Fibroblast of lung (primary cell): Measurements from ENCODE around the gene PCGF3. TPM values are rescaled to one million over a fixed set of nuclear protein-coding genes. Genes with fewer than 3 reads are reported as not detected.

ENCODE experiments used
- DNase-seq, 2 donors: peaks; one replicate each; pipeline versions ENCODE4 v3.0.0 to v3.0.0-alpha.2; 2010; ENCODE audit warnings: low read depth in 2 of 2
- H2AFZ ChIP-seq: 2 replicates; pipeline ENCODE4 v1.5.1; 2012; ENCODE audit warnings: low read length, control low read depth, inconsistent platforms
- H3K27ac ChIP-seq: 2 replicates; pipeline ENCODE4 v1.5.1; 2011; ENCODE audit warnings: low read length, control low read depth; ENCODE audit not compliant: insufficient read depth
- H3K27me3 ChIP-seq: 2 replicates; pipeline ENCODE4 v1.5.1; 2011; ENCODE audit warnings: mild to moderate bottlenecking, low read length; ENCODE audit not compliant: control insufficient read depth, insufficient read depth
- H3K36me3 ChIP-seq: 2 replicates; pipeline ENCODE4 v1.5.1; 2011; ENCODE audit warnings: low read length; ENCODE audit not compliant: control insufficient read depth, insufficient read depth
- H3K4me1 ChIP-seq: 2 replicates; pipeline ENCODE4 v1.5.1; 2011; ENCODE audit warnings: low read length; ENCODE audit not compliant: control insufficient read depth, insufficient read depth; ENCODE audit errors: extremely low read depth
- H3K4me2 ChIP-seq: 2 replicates; pipeline ENCODE4 v1.5.1; 2011; ENCODE audit warnings: low read length, control low read depth; ENCODE audit not compliant: insufficient read depth; ENCODE audit errors: extremely low read depth
- H3K4me3 ChIP-seq, 4 experiments: fragments of 200-600 bp in 1 of 4; sonication (generic) in 1 of 4; replicated peaks in 1 of 4; 2 replicates each; pipeline ENCODE4 v1.5.1; 2011 to 2016; ENCODE audit warnings: low read length in 4 of 4, low read depth in 3 of 4, mild to moderate bottlenecking in 3 of 4, control low read depth in 2 of 4, inconsistent platforms in 1 of 4, mixed read lengths in 1 of 4; ENCODE audit not compliant: insufficient read depth in 1 of 4; ENCODE audit errors: control extremely low read depth in 1 of 4
- H3K79me2 ChIP-seq: 2 replicates; pipeline ENCODE4 v1.5.1; 2012; ENCODE audit warnings: mild to moderate bottlenecking, low read length, inconsistent platforms; ENCODE audit not compliant: control insufficient read depth, insufficient read depth
- H3K9ac ChIP-seq: 2 replicates; pipeline ENCODE4 v1.5.1; 2011; ENCODE audit warnings: mild to moderate bottlenecking, low read length, control low read depth; ENCODE audit not compliant: insufficient read depth
- H3K9me3 ChIP-seq: 2 replicates; pipeline ENCODE4 v1.5.1; 2012; ENCODE audit warnings: low read depth, low read length; ENCODE audit not compliant: control insufficient read depth, insufficient read depth
- H4K20me1 ChIP-seq: 2 replicates; pipeline ENCODE4 v1.5.1; 2011; ENCODE audit warnings: low read length; ENCODE audit not compliant: control insufficient read depth, insufficient read depth; ENCODE audit errors: extremely low read depth
- EZH2 ChIP-seq: IDR thresholded peaks from 2 replicates; pipeline ENCODE4 v1.5.1; 2012; ENCODE audit warnings: low read length, control low read depth, mild to moderate bottlenecking; ENCODE audit errors: missing control alignments
- polyA plus RNA-seq, 2 donors: library from polyadenylated mRNA; depleted of rRNA in 1 of 2; stranded (reverse) in 1 of 2; unstranded in 1 of 2; fragments of >200 nt; gene quantifications; 2 replicates each; pipeline ENCODE4 v1.2.1, GENCODE V29; 2011 to 2012; ENCODE audit warnings: missing spikeins in 1 of 2
- total RNA-seq: library from RNA; depleted of rRNA; stranded (reverse); fragments of >200 nt; gene quantifications from 2 replicates; pipeline ENCODE4 v1.2.1, GENCODE V29; 2014
- TF ChIP-seq, protein P1 (sequence below), 2 donors: IDR thresholded peaks in 1 of 2; conservative IDR thresholded peaks in 1 of 2; 1 replicate in 1 of 2; 2 replicates in 1 of 2; pipeline ENCODE4 v1.5.1; 2011 to 2012; ENCODE audit warnings: low read length in 2 of 2, control low read depth in 1 of 2, inconsistent platforms in 1 of 2, low read depth in 1 of 2, mild to moderate bottlenecking in 1 of 2

Gene PCGF3
- total and polyA plus RNA-seq, 2 donors (not counting 1 experiment from before 2014, with no cell fraction given) = 24.8 to 27.1 TPM

DNA sequence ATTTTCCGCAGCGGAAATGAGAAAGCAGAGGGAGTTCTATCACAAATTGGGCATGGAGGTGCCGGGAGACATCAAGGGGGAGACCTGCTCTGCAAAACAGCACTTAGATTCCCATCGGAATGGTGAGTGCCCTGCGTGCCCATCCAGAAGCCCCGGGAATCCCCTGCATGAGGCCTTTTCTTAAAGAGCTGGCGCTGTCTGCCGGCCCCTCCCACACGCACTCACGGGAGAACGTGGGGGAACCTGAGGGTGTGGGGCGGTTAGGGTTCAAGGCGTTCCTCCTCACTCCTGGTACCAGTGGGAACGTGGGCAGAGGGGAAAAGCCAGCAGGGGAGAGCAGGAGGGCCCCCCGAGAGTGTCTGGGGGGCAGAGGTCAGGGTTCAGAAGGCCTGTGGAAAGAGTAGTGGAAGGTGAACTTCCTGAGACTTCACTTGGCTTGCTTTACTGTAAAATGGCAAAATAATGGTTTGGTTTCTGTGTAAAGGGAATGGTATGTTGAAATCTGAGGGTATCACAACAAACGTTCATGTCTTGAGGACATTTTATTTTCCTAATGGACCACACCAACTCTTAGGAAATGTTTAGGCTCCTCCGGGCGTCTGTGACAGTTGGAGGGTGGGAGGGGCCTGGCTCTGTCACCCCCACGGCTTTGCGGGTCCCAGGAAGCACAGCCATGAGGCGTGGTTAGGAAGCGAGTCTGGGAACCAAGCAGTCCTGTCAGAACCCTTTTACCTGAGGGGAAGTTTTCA is 38.0 kb downstream of the PCGF3 start:
- Histone ChIP-seq H3K27ac (no peak overlapping the region), H3K9ac (no peak overlapping the region), H3K36me3 (peaks cover 15% of the 10 kb centered on the region), H3K4me3 (no peak overlapping the region), H3K79me2 (no peaks in the 10 kb centered on the region), H3K27me3 (no peaks in the 10 kb centered on the region), H3K9me3 (no peaks in the 10 kb centered on the region), H3K4me2 (no peak overlapping the region), H4K20me1 (no peaks in the 10 kb centered on the region), H2AFZ (no peak overlapping the region), H3K4me1 (no peaks in the 10 kb centered on the region)
- peak in 1 of 2 donors; percentile 45 for DNase-seq
- no peak for TF ChIP-seq EZH2
- TF ChIP-seq, protein P1, sequence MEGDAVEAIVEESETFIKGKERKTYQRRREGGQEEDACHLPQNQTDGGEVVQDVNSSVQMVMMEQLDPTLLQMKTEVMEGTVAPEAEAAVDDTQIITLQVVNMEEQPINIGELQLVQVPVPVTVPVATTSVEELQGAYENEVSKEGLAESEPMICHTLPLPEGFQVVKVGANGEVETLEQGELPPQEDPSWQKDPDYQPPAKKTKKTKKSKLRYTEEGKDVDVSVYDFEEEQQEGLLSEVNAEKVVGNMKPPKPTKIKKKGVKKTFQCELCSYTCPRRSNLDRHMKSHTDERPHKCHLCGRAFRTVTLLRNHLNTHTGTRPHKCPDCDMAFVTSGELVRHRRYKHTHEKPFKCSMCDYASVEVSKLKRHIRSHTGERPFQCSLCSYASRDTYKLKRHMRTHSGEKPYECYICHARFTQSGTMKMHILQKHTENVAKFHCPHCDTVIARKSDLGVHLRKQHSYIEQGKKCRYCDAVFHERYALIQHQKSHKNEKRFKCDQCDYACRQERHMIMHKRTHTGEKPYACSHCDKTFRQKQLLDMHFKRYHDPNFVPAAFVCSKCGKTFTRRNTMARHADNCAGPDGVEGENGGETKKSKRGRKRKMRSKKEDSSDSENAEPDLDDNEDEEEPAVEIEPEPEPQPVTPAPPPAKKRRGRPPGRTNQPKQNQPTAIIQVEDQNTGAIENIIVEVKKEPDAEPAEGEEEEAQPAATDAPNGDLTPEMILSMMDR (conservative IDR thresholded peaks at IDR 0.05 in 1 of 2, IDR thresholded peaks at IDR 0.05 in 1 of 2; ENCODE audit: low read depth in 1 of 2, low read length in 2 of 2) = no peak

GRCh38 chr4:744212-744841 is 38.7 kb downstream of the PCGF3 start:
- peaks cover 16% of the 10 kb centered on the region for H3K36me3 ChIP-seq
- no peaks in the 10 kb centered on the region for H3K4me1 ChIP-seq
- H3K79me2 ChIP-seq = no peaks in the 10 kb centered on the region
- H2AFZ ChIP-seq = no peak overlapping the region
- no peak for DNase-seq
- H3K9ac ChIP-seq = no peak overlapping the region
- no peak overlapping the region for H3K4me3 ChIP-seq
- H3K27ac ChIP-seq = no peak overlapping the region
- H3K9me3 ChIP-seq = no peaks in the 10 kb centered on the region
- H3K27me3 ChIP-seq = no peaks in the 10 kb centered on the region
- H3K4me2 ChIP-seq = no peak overlapping the region
- TF ChIP-seq EZH2 = no peak
- TF ChIP-seq, protein P1 (conservative IDR thresholded peaks at IDR 0.05 in 1 of 2, IDR thresholded peaks at IDR 0.05 in 1 of 2; ENCODE audit: low read depth in 1 of 2, low read length in 2 of 2) = no peak
- H4K20me1 ChIP-seq = no peaks in the 10 kb centered on the region

DNA sequence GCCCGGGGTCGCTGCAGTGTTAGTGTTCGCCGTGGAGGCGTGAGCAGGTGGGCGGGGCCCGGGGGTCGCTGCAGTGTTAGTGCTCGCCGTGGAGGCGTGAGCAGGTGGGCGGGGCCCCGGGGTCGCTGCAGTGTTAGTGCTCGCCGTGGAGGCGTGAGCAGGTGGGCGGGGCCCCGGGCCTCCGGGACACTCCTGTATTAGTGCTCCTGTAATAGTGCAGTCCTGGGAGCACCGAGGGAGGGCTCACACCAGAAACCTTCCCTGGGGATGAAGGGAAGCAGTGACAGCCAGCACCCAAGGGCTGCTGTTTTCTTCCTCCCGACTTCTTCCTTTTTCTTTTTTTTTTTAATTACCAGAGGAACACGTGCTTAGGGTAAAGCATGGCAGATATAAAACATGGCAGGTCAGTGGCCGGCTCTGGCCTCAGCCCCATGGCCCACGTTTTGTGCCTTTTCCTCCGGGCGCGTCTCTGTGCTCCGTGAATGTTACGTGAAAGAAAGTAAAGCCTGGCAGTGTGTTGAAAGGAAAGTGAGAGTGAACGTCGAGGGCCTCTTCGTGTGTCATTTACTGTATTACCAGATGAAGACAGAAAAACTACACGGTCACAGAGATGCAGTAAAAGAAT is 42.0 kb downstream of the PCGF3 start:
- Histone ChIP-seq H3K4me1 (no peaks in the 10 kb centered on the region), H4K20me1 (no peaks in the 10 kb centered on the region), H3K79me2 (peaks cover 4% of the 10 kb centered on the region), H3K9me3 (no peaks in the 10 kb centered on the region), H3K4me2 (no peak overlapping the region), H3K36me3 (peaks cover 12% of the 10 kb centered on the region), H3K27ac (no peak overlapping the region), H3K9ac (no peak overlapping the region), H2AFZ (no peak overlapping the region), H3K27me3 (no peaks in the 10 kb centered on the region), H3K4me3 (no peak overlapping the region)
- DNase-seq = no peak
- TF ChIP-seq EZH2 = no peak
- TF ChIP-seq, protein P1 (conservative IDR thresholded peaks at IDR 0.05 in 1 of 2, IDR thresholded peaks at IDR 0.05 in 1 of 2; ENCODE audit: low read depth in 1 of 2, low read length in 2 of 2) = no peak
